Glutamatergic neuron (in vitro differentiated cells): Measurements from ENCODE around the gene SLC23A2. TPM values are rescaled to one million over a fixed set of nuclear protein-coding genes. Genes with fewer than 3 reads are reported as not detected.

Experiments used
- DNase-seq: peaks from one replicate; pipeline ENCODE4 v3.0.0; 2022
- H3K27ac Mint-ChIP-seq: one replicate; pipeline ENCODE4 v1.8.0; 2020; ENCODE audit warnings: mild to moderate bottlenecking, mixed read lengths, inconsistent platforms; ENCODE audit not compliant: unreplicated experiment
- H3K27me3 Mint-ChIP-seq: one replicate; pipeline ENCODE4 v1.8.0; 2020; ENCODE audit warnings: mild to moderate bottlenecking, moderate library complexity, mixed read lengths, inconsistent platforms; ENCODE audit not compliant: unreplicated experiment
- H3K36me3 Mint-ChIP-seq: one replicate; pipeline ENCODE4 v1.8.0; 2020; ENCODE audit warnings: mild to moderate bottlenecking, mixed read lengths, inconsistent platforms; ENCODE audit not compliant: unreplicated experiment
- H3K4me1 Mint-ChIP-seq: one replicate; pipeline ENCODE4 v1.8.0; 2020; ENCODE audit warnings: mild to moderate bottlenecking, low read depth, mixed read lengths, inconsistent platforms; ENCODE audit not compliant: unreplicated experiment
- H3K4me3 Mint-ChIP-seq: one replicate; pipeline ENCODE4 v1.8.0; 2020; ENCODE audit warnings: mild to moderate bottlenecking, mixed read lengths, inconsistent platforms; ENCODE audit not compliant: unreplicated experiment
- H3K9me3 Mint-ChIP-seq: one replicate; pipeline ENCODE4 v1.8.0; 2020; ENCODE audit warnings: mild to moderate bottlenecking, moderate library complexity, mixed read lengths, inconsistent platforms; ENCODE audit not compliant: unreplicated experiment
- CTCF ChIP-seq: fragments of 200-600 bp; sonication (generic); IDR thresholded peaks from one replicate; pipeline ENCODE4 v1.5.0; 2021; ENCODE audit not compliant: partially characterized antibody, unreplicated experiment
- total RNA-seq: library from RNA; stranded (reverse); fragmentation: NEBNext Ultra II Directional; extraction: Animal tissue kit (Norgen Biotek cat#: 25700); gene quantifications from one replicate; pipeline ENCODE4 v1.2.1, GENCODE V29; 2021; ENCODE audit not compliant: unreplicated experiment

Gene SLC23A2
- total RNA-seq, 1 donor from 2014 or later: 20.4 TPM

GRCh38 chr20:4805663-4806449, 195.5 kb downstream of the SLC23A2 start:
- DNase-seq: no peak
- H3K4me3 Mint-ChIP-seq: no peak overlapping the region
- H3K9me3 Mint-ChIP-seq: peaks cover 7% of the 10 kb centered on the region
- peaks cover 4% of the 10 kb centered on the region for H3K27me3 Mint-ChIP-seq
- H3K4me1 Mint-ChIP-seq: peaks cover 7% of the 10 kb centered on the region
- TF ChIP-seq CTCF: no peak
- peaks cover 19% of the 10 kb centered on the region for H3K36me3 Mint-ChIP-seq
- no peak overlapping the region for H3K27ac Mint-ChIP-seq

GRCh38 chr20:4802527-4802926, 198.8 kb downstream of the SLC23A2 start:
- Mint-ChIP-seq H3K36me3 (peaks cover 42% of the 10 kb centered on the region), H3K27me3 (peaks cover 2% of the 10 kb centered on the region), H3K4me1 (peaks cover 9% of the 10 kb centered on the region), H3K4me3 (no peak overlapping the region), H3K9me3 (peaks cover 10% of the 10 kb centered on the region), H3K27ac (no peak overlapping the region)
- no peak for TF ChIP-seq CTCF
- DNase-seq: no peak

Other genes starting within 250 kb of the SLC23A2 start
- 62.8 TPM for gene RASSF2, start 177.9 kb downstream of the SLC23A2 start, total RNA-seq
- gene TMEM230, start 111.6 kb upstream of the SLC23A2 start, total RNA-seq: 78.2 TPM
- 43.3 TPM for gene PCNA, start 118.4 kb upstream of the SLC23A2 start, total RNA-seq
- 153 TPM for gene CDS2, start 125.5 kb upstream of the SLC23A2 start, total RNA-seq